A172 (cell line): ENCODE results near the gene CYB5R2. TPM values are rescaled to one million over a fixed set of nuclear protein-coding genes. Genes with fewer than 3 reads are reported as not detected.

Source experiments
- DNase-seq: peaks from one replicate; pipeline ENCODE4 v3.0.0-alpha.2; 2015; ENCODE audit warnings: low spot score
- total RNA-seq: library from RNA; depleted of rRNA; stranded (reverse); fragments of >200 nt; shearing (Covaris generic); gene quantifications from 2 replicates; pipeline ENCODE4 v1.2.3, GENCODE V29; 2014; rRNA removed

The CYB5R2 gene
- total RNA-seq, result not detected in 2 replicates

- DNase-seq, result no peak
Observed at GRCh38 chr11:7672960-7673723, at the start of gene CYB5R2. Gene CYB5R2 (minus strand): TSS chr11:7673500. CDS start chr11:7672825, 675 bp downstream.

GRCh38 chr11:7714786-7715185 is 41.5 kb upstream of the CYB5R2 start:
- DNase-seq, result no peak

GRCh38 chr11:7706377-7706776 is 33.1 kb upstream of the CYB5R2 start, which contains the start of gene OVCH2:
Gene OVCH2 (minus strand): TSS chr11:7706477. CDS start chr11:7706394, 83 bp downstream.
- no peak for DNase-seq

- DNase-seq, result no peak
Observed at GRCh38 chr11:7703740-7704139, 30.4 kb upstream of the CYB5R2 start.

GRCh38 chr11:7696424-7696823 is 23.1 kb upstream of the CYB5R2 start:
- no peak for DNase-seq

GRCh38 chr11:7694235-7694634 is 20.9 kb upstream of the CYB5R2 start:
- DNase-seq, result no peak

GRCh38 chr11:7692426-7692825 is 19.1 kb upstream of the CYB5R2 start:
- no peak for DNase-seq

GRCh38 chr11:7691759-7692350 is 18.6 kb upstream of the CYB5R2 start:
- DNase-seq, result no peak

- no peak for DNase-seq
Observed at GRCh38 chr11:7690648-7691047, 17.3 kb upstream of the CYB5R2 start.

GRCh38 chr11:7689239-7689638 is 15.9 kb upstream of the CYB5R2 start:
- DNase-seq, result no peak

GRCh38 chr11:7688238-7688826 is 15.0 kb upstream of the CYB5R2 start:
- DNase-seq, result no peak

- DNase-seq, result no peak
Observed at GRCh38 chr11:7687386-7687785, 14.1 kb upstream of the CYB5R2 start.

- DNase-seq, result no peak
Observed at GRCh38 chr11:7686761-7687160, 13.5 kb upstream of the CYB5R2 start.

GRCh38 chr11:7683571-7683970 is 10.3 kb upstream of the CYB5R2 start:
- no peak for DNase-seq

- DNase-seq, result peak; percentile 26
Observed at GRCh38 chr11:7677796-7678201, 4.5 kb upstream of the CYB5R2 start.

GRCh38 chr11:7677071-7677470 is 3.8 kb upstream of the CYB5R2 start:
- DNase-seq, result peak; percentile 76

- no peak for DNase-seq
Observed at GRCh38 chr11:7675631-7676030, 2.3 kb upstream of the CYB5R2 start.

GRCh38 chr11:7673724-7674434 is 579 bp upstream of the CYB5R2 start:
- no peak for DNase-seq

- no peak for DNase-seq
Observed at GRCh38 chr11:7672276-7672959, 882 bp downstream of the CYB5R2 start.

GRCh38 chr11:7671347-7672215 is 1.7 kb downstream of the CYB5R2 start:
- no peak for DNase-seq

- DNase-seq, result no peak
Observed at GRCh38 chr11:7670641-7671040, 2.7 kb downstream of the CYB5R2 start.
